ENCODE measurements around the gene BABAM2. TPM values are rescaled to one million over a fixed set of nuclear protein-coding genes. Genes with fewer than 3 reads are reported as not detected.

The BABAM2 gene
- total RNA-seq, 2 experiments from 2014 or later: 19.7 to 33.2 TPM

DNA sequence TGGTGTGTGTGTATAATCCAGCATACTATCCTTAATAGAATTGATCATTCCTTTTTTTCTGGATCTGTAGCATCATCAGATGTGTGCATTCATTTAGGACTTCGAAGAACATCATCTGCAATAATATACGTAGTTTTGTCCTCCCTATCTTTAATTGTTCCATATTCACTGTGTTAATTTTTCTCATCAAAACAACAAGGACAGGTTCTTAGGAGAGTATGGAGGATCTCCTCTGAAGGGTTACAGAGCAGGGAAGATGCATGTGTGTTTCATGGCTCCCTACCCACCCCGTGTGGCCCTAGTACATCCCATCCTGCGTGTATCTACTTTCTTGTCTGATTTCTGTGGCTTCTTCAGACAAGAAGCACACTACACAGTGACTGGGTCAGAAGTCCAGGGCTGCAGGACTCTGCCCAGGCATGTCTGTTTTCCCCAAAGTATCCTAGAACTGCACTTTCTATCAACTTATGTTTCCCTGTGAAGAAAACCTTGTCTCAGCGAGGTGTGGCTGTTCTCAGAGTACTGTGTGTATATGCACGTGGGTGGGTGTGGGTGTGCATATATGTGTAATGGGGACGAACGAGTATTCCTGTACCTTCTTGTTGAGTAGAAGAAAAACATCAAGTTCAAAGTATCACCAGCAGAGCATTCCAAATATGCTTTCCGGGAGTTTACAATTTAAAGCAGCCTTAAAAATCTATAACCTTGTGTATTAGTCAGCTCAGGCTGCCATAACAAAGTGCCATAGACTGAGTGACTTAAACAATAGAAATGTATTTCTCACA lies 281.8 kb downstream of the BABAM2 start:
- DNase-seq (ENCODE audit: low spot score): no peak
- H3K9me3 ChIP-seq (ENCODE audit: low read length): 0 out of 2 replicates have a peak, but pooled peaks cover 2% of the 10 kb centered on the region
- no peaks in the 10 kb centered on the region for H3K9me2 ChIP-seq (ENCODE audit: insufficient read depth, low read length)
- H3K79me2 ChIP-seq (ENCODE audit: insufficient read depth, low read depth, low read length): no peaks in the 10 kb centered on the region
- H3K36me3 ChIP-seq (ENCODE audit: insufficient read depth, low read length): no peaks in the 10 kb centered on the region
- H3K4me1 ChIP-seq (ENCODE audit: insufficient read depth, low read length, poor library complexity, severe bottlenecking): no peaks in the 10 kb centered on the region
- no TSS peak for BruUV-seq (replicated peaks)
- intact Hi-C loops (cut with micrococcal nuclease; ENCODE audit: unreplicated experiment): no loop called here
- no peak overlapping the region for H3K4me2 ChIP-seq (ENCODE audit: low read length)
- no peak overlapping the region for H3K4me3 ChIP-seq (ENCODE audit: low read depth, low read length, poor library complexity, severe bottlenecking)
- CTCF ChIA-PET (ENCODE audit: unreplicated experiment): no interaction called here
- no peaks in the 10 kb centered on the region; the same call in 1 of the 2 replicates for H4K20me1 ChIP-seq (ENCODE audit: insufficient read depth, low read length)
- POLR2A ChIA-PET: no interaction called here
- TF ChIP-seq, protein P1, sequence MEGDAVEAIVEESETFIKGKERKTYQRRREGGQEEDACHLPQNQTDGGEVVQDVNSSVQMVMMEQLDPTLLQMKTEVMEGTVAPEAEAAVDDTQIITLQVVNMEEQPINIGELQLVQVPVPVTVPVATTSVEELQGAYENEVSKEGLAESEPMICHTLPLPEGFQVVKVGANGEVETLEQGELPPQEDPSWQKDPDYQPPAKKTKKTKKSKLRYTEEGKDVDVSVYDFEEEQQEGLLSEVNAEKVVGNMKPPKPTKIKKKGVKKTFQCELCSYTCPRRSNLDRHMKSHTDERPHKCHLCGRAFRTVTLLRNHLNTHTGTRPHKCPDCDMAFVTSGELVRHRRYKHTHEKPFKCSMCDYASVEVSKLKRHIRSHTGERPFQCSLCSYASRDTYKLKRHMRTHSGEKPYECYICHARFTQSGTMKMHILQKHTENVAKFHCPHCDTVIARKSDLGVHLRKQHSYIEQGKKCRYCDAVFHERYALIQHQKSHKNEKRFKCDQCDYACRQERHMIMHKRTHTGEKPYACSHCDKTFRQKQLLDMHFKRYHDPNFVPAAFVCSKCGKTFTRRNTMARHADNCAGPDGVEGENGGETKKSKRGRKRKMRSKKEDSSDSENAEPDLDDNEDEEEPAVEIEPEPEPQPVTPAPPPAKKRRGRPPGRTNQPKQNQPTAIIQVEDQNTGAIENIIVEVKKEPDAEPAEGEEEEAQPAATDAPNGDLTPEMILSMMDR (conservative IDR thresholded peaks at IDR 0.05; ENCODE audit: low read length): no peak
- TF ChIP-seq EZH2phosphoT487 (IDR thresholded peaks at IDR 0.05; ENCODE audit: borderline replicate concordance, low read depth, low read length): no peak
- no peak overlapping the region for H3K27ac ChIP-seq (ENCODE audit: low read depth, low read length, poor library complexity, severe bottlenecking)
- no peak overlapping the region for H2AFZ ChIP-seq (ENCODE audit: low read length)

DNA sequence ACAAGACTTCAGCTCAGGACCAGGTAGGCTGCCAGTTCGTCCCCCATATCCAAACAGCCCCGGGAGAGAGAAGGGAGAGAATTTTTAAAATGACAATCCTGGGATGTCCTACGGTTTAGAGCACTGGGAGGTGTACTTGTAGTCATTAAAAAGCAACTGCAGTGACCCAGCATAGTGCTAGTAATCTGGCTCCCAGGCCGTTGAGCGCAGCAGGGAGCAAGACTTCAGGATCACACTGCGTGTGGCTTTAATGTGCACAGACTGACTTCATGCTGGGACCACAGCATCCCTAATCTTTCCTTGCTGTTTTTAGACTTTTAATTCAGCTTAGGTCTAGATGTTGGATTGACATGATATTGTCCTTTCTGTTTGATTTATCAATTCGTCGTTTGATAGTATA lies 282.8 kb downstream of the BABAM2 start:
- no TSS peak for BruUV-seq (replicated peaks)
- DNase-seq (ENCODE audit: low spot score): no peak
- Histone ChIP-seq H4K20me1 (ENCODE audit: insufficient read depth, low read length) (no peaks in the 10 kb centered on the region; the same call in 1 of the 2 replicates), H3K4me1 (ENCODE audit: insufficient read depth, low read length, poor library complexity, severe bottlenecking) (no peaks in the 10 kb centered on the region), H3K4me2 (ENCODE audit: low read length) (no peak overlapping the region), H3K27ac (ENCODE audit: low read depth, low read length, poor library complexity, severe bottlenecking) (no peak overlapping the region), H3K4me3 (ENCODE audit: low read depth, low read length, poor library complexity, severe bottlenecking) (no peak overlapping the region), H2AFZ (ENCODE audit: low read length) (no peak overlapping the region), H3K79me2 (ENCODE audit: insufficient read depth, low read depth, low read length) (no peaks in the 10 kb centered on the region), H3K9me2 (ENCODE audit: insufficient read depth, low read length) (no peaks in the 10 kb centered on the region), H3K9me3 (ENCODE audit: low read length) (peaks cover 7% of the 10 kb centered on the region; the same call in 1 of the 2 replicates), H3K36me3 (ENCODE audit: insufficient read depth, low read length) (no peaks in the 10 kb centered on the region)
- POLR2A ChIA-PET: no interaction called here
- TF ChIP-seq, protein P1 (conservative IDR thresholded peaks at IDR 0.05; ENCODE audit: low read length): no peak
- TF ChIP-seq EZH2phosphoT487 (IDR thresholded peaks at IDR 0.05; ENCODE audit: borderline replicate concordance, low read depth, low read length): no peak
- intact Hi-C loops (cut with micrococcal nuclease; ENCODE audit: unreplicated experiment): no loop called here
- CTCF ChIA-PET (ENCODE audit: unreplicated experiment): no interaction called here

DNA sequence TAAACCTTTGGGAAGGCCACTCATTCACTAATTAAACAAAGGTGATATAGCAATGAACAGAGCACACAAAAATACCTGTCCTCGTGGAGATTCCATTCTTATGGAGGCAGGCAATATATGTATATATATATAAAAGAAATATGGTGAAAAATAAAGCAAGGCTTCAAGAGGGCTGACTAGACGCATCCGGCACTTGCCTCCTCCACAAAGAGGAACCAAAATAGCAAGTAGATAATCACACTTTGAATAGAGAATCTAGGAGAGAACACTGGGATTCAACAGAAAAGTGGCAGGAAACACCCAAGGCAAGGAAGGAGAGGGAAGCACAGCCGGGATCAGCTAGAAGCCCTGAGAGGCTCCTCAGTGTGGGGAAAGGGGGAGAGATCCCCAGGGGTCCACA lies 283.7 kb downstream of the BABAM2 start:
- H3K79me2 ChIP-seq (ENCODE audit: insufficient read depth, low read depth, low read length): no peaks in the 10 kb centered on the region
- H3K36me3 ChIP-seq (ENCODE audit: insufficient read depth, low read length): no peaks in the 10 kb centered on the region
- no TSS peak for BruUV-seq (replicated peaks)
- H3K4me3 ChIP-seq (ENCODE audit: low read depth, low read length, poor library complexity, severe bottlenecking): no peak overlapping the region
- DNase-seq (ENCODE audit: low spot score): no peak
- no peak overlapping the region for H3K4me2 ChIP-seq (ENCODE audit: low read length)
- H3K9me3 ChIP-seq (ENCODE audit: low read length): peaks cover 7% of the 10 kb centered on the region; the same call in 1 of the 2 replicates
- H4K20me1 ChIP-seq (ENCODE audit: insufficient read depth, low read length): no peaks in the 10 kb centered on the region
- H2AFZ ChIP-seq (ENCODE audit: low read length): no peak overlapping the region
- H3K9me2 ChIP-seq (ENCODE audit: insufficient read depth, low read length): no peaks in the 10 kb centered on the region
- no peak for TF ChIP-seq EZH2phosphoT487 (IDR thresholded peaks at IDR 0.05; ENCODE audit: borderline replicate concordance, low read depth, low read length)
- TF ChIP-seq, protein P1 (conservative IDR thresholded peaks at IDR 0.05; ENCODE audit: low read length): no peak
- intact Hi-C loops (cut with micrococcal nuclease; ENCODE audit: unreplicated experiment): no loop called here
- ChIA-PET POLR2A (no interaction called here), CTCF (ENCODE audit: unreplicated experiment) (no interaction called here)
- no peaks in the 10 kb centered on the region for H3K4me1 ChIP-seq (ENCODE audit: insufficient read depth, low read length, poor library complexity, severe bottlenecking)
- no peak overlapping the region for H3K27ac ChIP-seq (ENCODE audit: low read depth, low read length, poor library complexity, severe bottlenecking)
